ENCODE data around the gene STK25. TPM values are rescaled to one million over a fixed set of nuclear protein-coding genes. Genes with fewer than 3 reads are reported as not detected.
"Not testable (repeated sequence)": the region's sequence is repeated elsewhere in the genome, so short reads cannot be mapped to it uniquely, and the experiment has no call there.

STK25 gene
- total RNA-seq, 2 donors from 2014 or later, result 92.5 to 103 TPM

GRCh38 chr2:241450092-241450491 is 58.3 kb downstream of the STK25 start:
- intact Hi-C loops (cut with DNase I); DNase-seq (ENCODE audit: low spot score): not testable (repeated sequence)

- DNase-seq (ENCODE audit: low spot score), result no peak
- intact Hi-C loops (cut with DNase I), result no loop called here
Measured at GRCh38 chr2:241445426-241445825, 63.0 kb downstream of the STK25 start.

- intact Hi-C loops (cut with DNase I), result loop anchor here in 1 of 2 donors (5.0 kb wide), 1 partner anchor 836 kb away; no protein-coding TSS in a partner anchor
- no peak for DNase-seq (ENCODE audit: low spot score)
Measured at GRCh38 chr2:241443486-241444223, 64.7 kb downstream of the STK25 start.

Small RNA genes lying within 50 kb of the gene (microRNA-seq; reads per million reads assigned to microRNA genes)
- 0 reads per million in 2 donors for gene MIR3133 (ENCODE audit: borderline microRNAs expressed in 2 of 2)

Other genes starting within 250 kb of the STK25 start
- gene HDLBP, start 192.9 kb downstream of the STK25 start, total RNA-seq, result 100 to 1,000 TPM; 428 to 459 TPM
- gene SEPTIN2, start 192.7 kb downstream of the STK25 start, total RNA-seq, result 100 to 1,000 TPM; 395 to 423 TPM
- gene FARP2, start 152.3 kb downstream of the STK25 start, total RNA-seq, result 10 to 100 TPM; 31.1 to 35.3 TPM
- 10 to 100 TPM; 20.1 to 29.7 TPM for gene BOK, start 50.2 kb upstream of the STK25 start, total RNA-seq
- gene THAP4, start 128.6 kb upstream of the STK25 start, total RNA-seq, result 10 to 100 TPM; 31.2 to 32.1 TPM
- gene ATG4B, start 129.1 kb upstream of the STK25 start, total RNA-seq, result 10 to 100 TPM; 43.7 to 52.1 TPM
- gene DTYMK, start 178.2 kb upstream of the STK25 start, total RNA-seq, result 10 to 100 TPM; 12.8 to 14.8 TPM
- gene ING5, start 193.5 kb upstream of the STK25 start, total RNA-seq, result 10 to 100 TPM; 17.5 to 18.6 TPM
- 10 to 100 TPM; 12.4 to 18.8 TPM for gene D2HGDH, start 226.0 kb upstream of the STK25 start, total RNA-seq

Data from posterior vena cava (tissue), 2 donors.